Myocyte (in vitro differentiated cells): Measurements from ENCODE around the gene PRKCA. TPM values are rescaled to one million over a fixed set of nuclear protein-coding genes. Genes with fewer than 3 reads are reported as not detected.
"Not testable (repeated sequence)": the region's sequence is repeated elsewhere in the genome, so short reads cannot be mapped to it uniquely, and the experiment has no call there.

ENCODE experiments used
- DNase-seq: peaks from one replicate; pipeline ENCODE4 v3.0.0-alpha.2; 2012; ENCODE audit warnings: low read depth
- total RNA-seq: library from RNA; depleted of rRNA; stranded (reverse); fragments of >200 nt; gene quantifications from 2 replicates; pipeline ENCODE4 v1.2.3, GENCODE V29; 2014

PRKCA gene
- total RNA-seq, 1 donor from 2014 or later, result 8.6 TPM

- not testable (repeated sequence) for DNase-seq
Observed at GRCh38 chr17:66324381-66325004, 22.1 kb downstream of the PRKCA start.

GRCh38 chr17:66326476-66327047 is 24.1 kb downstream of the PRKCA start:
- DNase-seq, result no peak

- DNase-seq, result no peak
Observed at GRCh38 chr17:66330646-66331037, 28.2 kb downstream of the PRKCA start.

- no peak for DNase-seq
Observed at GRCh38 chr17:66331038-66331816, 28.8 kb downstream of the PRKCA start.

- no peak for DNase-seq
Observed at GRCh38 chr17:66335797-66336196, 33.4 kb downstream of the PRKCA start.

- no peak for DNase-seq
Observed at GRCh38 chr17:66337268-66337667, 34.9 kb downstream of the PRKCA start.

GRCh38 chr17:66337866-66338485 is 35.6 kb downstream of the PRKCA start:
- DNase-seq, result no peak

GRCh38 chr17:66338937-66339336 is 36.5 kb downstream of the PRKCA start:
- no peak for DNase-seq

GRCh38 chr17:66339561-66339960 is 37.1 kb downstream of the PRKCA start:
- DNase-seq, result no peak

- DNase-seq, result no peak
Observed at GRCh38 chr17:66340720-66341119, 38.3 kb downstream of the PRKCA start.

- DNase-seq, result no peak
Observed at GRCh38 chr17:66341462-66341861, 39.0 kb downstream of the PRKCA start.

- not testable (repeated sequence) for DNase-seq
Observed at GRCh38 chr17:66342263-66342662, 39.9 kb downstream of the PRKCA start.

GRCh38 chr17:66343531-66344078 is 41.2 kb downstream of the PRKCA start:
- no peak for DNase-seq

- no peak for DNase-seq
Observed at GRCh38 chr17:66344473-66344872, 42.1 kb downstream of the PRKCA start.

GRCh38 chr17:66345264-66345663 is 42.9 kb downstream of the PRKCA start:
- no peak for DNase-seq

GRCh38 chr17:66345949-66346638 is 43.7 kb downstream of the PRKCA start:
- DNase-seq, result not testable (repeated sequence)

GRCh38 chr17:66347661-66348514 is 45.5 kb downstream of the PRKCA start:
- peak; percentile 33 for DNase-seq

- peak; percentile 56 for DNase-seq
Observed at GRCh38 chr17:66348584-66349165, 46.3 kb downstream of the PRKCA start.

GRCh38 chr17:66349521-66350254 is 47.3 kb downstream of the PRKCA start:
- no peak for DNase-seq
